ENCODE data around the gene RAB10.
"Not testable (repeated sequence)": the region's sequence is repeated elsewhere in the genome, so short reads cannot be mapped to it uniquely, and the experiment has no call there.

RAB10 gene

DNA sequence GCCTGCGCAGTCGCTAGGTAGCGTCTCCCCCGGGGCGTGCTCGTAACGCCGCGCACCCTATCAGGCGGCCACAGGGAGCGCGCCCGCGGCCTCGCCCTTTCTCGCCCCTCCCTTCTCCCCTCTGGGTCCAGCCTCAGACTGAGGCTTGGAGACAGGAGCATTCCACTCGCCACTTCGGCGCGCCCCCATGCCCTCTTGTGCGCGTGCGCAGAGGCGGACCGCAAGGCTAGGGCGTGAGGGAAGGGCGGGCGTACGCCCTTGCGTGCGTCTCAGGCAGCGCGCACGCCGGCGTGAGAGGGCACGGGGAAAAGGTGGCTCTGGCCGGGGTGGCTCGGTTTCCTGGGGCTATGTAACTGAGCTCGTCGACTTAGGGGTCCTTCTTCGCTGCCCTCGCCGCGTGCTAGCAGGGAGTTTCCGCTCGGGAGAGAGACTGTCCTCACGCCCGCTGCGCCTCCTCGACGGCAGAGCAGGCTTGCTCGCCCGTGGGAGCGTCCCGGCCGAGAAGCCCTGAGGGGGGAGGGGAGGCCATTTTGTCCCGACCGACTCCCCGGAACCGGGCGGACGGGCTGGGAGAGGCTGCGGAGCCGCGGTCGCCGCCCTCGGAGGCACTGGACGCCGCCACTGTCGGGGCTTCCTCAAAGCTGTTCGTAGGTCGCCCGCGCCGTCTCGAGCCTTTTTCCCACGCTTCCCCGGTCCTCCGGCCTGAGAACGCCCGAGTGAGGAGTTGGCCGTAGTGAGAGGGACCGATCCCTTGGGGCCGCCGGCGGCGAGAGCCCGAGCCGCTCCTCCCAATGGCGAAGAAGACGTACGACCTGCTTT is at the start of gene RAB10:
TSS of gene RAB10 (plus strand) at position 267 of the 819 bp plus-strand sequence. CDS start at position 792, 525 bp downstream.
- DNase-seq, result peak; percentile 97

DNA sequence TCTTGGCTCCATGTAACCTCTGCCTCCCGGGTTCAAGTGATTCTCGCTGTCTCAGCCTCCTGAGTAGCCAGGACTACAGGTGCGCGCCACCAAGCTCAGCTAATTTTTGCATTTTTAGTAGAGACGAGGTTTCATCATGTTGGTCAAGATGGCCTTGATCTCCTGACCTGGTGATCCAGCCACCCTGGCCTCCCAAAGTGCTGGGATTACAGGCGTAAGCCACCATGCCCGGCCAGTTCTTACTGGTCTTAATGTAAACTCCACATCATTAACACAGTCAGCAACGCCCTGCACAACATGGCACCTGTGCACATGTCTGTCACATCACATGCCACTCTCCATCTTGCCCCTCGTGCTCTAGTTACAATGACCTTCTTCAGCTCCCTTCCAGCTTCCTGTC is 45.8 kb upstream of the RAB10 start:
- no peak for DNase-seq

DNA sequence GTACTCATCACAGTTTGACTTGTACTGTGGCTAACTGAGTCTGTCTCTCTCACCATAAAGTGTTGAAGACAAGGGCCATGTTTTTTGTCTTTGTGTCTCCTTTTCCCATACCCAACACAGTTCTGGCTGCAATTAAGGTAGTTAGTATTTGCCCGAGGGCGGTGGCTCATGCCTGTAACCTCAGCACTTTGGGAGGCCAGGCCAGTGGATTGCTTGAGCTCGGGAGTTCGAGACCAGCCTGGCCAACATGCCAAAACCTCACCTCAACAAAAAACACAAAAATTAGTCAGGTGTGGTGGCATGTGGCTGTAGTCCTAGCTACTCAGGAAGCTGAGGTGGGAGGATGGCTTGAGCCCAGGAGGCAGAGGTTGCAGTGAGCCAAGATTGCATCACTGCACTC is 44.7 kb upstream of the RAB10 start:
- no peak for DNase-seq

DNA sequence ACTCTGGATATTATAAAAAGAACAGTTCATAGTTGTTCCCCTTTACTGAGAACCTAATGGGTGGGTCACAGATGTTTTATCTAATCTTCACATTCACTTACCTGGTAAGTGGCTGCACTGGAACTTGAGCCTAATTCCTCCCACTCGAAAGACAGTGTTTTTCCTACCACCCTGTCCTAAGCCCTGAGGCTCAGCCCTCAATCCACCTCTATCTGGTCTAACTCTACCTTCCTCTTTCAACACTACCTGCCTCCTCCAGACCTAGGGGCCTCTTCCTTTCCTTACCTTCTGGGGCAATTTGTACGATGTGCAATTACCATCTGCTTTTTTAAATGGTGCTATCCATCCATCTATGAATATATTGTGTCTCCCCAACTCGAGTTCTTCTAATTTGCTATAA is 41.9 kb upstream of the RAB10 start:
- DNase-seq, result no peak

DNA sequence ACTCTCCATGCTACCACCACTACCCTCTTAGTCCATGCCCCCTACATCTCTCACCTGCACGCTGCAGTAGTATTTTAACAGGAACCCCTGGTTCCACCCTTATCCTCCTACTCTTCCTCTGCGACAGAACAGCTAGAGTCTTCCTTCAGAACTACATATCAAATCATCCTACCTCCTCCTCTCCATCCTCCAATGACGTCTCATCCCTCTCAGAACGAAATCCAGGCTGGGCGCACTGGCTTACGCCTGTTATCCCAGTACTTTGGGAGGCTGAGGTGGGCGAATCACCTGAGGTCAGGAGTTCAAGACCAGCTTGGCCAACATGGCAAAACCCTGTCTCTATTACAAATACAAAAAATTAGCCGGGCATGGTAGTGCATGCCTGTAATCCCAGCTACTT is 41.3 kb upstream of the RAB10 start:
- DNase-seq, result no peak

DNA sequence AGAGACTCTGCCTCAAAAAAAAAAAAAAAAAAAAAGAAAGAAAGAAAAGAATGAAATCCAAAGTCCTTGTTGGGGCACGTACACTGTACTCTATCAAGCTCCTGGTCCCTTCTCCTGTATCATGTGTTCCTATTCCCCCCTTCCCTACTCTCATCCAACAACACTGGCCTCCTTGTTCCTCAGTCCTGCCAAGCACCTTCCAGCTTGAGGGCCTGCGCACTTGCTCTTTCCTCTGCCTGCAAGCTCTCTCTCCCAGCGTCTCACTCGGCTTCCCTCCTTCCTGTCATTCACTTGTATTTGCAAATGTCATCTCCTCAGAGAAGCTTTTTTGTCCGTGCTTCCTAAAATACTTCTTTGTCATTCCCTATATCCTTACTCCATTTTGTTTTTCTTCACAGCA is 40.8 kb upstream of the RAB10 start:
- DNase-seq, result no peak

DNA sequence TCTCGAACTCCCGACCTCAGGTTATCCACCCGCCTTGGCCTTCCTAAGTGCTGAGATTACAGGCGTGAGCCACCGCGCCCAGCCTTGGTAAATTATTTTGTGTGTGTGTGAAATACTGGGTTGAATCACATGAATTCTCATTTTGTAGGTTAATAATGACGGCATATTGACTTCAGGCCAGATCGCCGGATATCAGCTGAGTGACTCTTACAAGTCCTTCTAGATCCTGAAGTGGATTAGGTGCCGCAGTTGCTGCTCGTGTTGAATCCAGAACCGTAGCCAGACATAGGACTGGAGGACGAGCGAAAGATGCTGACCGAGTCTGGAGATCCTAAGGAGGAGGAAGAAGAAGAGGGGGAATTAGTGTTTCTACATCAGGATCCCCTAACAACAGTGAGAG is 39.4 kb upstream of the RAB10 start:
- no peak for DNase-seq

DNA sequence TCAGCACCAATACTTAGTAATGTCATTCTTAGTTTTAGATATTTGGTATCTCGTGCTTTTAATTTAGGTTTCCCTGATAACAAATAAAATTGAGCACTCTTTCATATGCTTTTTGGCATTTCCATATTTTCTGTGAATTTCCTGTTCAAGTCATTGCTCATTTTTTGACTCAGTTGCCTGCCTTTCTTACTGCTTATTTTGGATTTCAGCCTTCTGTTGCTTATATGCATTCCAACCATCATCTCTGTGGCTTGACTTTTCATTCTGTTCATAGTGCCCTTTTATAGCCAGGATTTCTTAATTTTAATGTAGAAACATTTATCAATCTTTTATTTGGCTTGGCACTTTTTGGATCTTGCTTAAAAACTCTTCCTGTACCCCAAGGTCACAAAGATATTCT is 37.0 kb upstream of the RAB10 start:
- no peak for DNase-seq

DNA sequence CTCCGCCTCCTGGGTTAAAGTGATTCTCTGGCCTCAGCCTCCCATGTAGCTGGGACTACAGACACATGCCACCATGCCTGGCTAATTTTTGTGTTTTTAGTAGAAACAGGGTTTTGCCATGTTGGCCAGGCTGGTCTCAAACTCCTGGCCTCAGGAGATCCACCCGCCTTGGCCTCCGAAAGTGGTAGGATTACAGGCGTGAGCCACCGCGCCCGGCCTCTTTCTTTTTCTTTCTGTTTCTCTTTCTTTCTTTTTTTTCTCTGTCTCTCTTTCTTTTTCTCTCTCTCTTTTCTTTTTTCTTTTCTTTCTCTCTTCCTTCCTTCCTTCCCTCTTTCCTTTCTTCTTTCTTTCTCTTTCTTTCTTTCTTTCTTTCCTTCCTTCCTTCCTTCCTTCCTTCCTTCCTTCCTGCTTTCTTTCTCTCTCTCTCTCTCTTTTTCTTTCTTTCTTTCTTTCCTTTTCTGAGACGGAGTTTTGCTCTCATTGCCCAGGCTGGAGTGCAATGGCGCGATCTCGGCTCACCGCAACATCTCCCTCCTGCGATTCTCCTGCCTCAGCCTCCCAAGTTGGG is 35.0 kb upstream of the RAB10 start:
- DNase-seq, result not testable (repeated sequence)

DNA sequence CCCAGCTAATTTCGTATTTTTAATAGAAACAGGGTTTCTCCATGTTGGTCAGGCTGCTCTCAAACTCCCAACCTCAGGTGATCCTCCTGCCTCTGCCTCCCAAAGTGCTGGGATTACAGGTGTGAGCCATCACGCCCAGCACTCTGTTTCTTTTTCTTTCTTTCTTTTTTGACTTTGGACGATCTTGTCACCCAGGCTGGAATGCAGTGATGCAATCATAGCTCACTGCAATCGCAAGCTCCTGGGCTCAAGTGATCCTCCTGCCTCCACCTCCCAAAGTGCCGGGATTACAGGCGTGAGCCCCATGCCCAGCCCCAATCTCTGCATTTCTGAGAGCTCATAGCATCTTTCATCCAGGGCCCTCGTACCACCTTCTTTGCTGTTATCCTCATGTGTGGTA is 34.5 kb upstream of the RAB10 start:
- DNase-seq, result not testable (repeated sequence)

DNA sequence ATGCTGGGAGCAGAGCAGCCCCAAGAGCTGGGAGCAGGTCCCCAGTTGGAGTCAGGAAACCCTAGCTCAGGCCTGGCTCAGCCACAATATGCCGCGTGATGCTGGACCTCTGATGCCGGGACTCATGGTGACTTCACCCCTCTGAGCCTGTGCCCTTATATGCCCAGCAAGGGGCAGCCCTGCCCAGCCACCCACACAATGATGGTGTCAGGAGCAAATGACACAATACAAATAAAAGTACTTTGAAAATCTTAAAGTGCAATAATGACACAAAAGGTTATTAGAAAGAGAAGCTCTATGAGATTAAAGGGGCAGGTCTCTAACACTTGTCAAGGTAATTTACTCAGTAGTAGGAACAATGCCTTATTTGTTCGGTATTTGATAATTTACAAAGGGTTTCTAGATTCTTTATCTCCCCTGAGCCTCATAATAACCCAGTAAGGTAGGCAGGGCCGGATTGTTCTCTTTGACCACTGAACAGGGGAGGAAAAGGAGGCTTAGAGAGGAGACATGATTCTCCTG is 33.3 kb upstream of the RAB10 start:
- DNase-seq, result no peak

DNA sequence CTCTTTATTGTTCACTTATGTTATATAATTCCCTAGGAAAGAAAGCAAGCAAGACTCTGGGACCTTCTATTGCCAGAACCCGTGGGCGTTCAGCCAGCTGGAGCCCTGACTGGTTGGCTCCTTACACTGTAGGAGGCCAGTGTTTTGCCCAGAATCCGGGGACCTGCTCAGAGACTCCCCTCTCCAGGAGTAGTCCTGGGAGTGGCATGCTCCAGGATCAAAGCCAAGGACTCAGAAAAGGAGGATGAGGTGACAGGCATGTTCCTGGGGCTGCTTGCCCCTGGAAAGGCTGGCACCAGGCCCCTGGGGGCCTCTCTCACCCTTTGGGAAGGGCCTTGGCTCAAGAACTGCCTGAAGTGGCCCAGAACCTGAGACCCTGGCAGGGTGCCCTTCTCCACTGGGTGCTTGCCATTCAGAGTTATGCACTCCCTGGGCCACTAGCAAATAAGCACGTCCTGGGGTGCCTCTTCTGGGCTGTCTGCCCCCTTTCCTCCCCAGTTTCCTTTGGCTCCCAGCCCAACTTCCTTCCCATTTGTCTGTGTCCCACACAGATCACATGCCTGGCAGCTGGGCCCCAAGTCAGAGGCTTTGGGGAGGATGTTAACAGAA is 32.0 kb upstream of the RAB10 start:
- peak; percentile 85 to 93 for DNase-seq

DNA sequence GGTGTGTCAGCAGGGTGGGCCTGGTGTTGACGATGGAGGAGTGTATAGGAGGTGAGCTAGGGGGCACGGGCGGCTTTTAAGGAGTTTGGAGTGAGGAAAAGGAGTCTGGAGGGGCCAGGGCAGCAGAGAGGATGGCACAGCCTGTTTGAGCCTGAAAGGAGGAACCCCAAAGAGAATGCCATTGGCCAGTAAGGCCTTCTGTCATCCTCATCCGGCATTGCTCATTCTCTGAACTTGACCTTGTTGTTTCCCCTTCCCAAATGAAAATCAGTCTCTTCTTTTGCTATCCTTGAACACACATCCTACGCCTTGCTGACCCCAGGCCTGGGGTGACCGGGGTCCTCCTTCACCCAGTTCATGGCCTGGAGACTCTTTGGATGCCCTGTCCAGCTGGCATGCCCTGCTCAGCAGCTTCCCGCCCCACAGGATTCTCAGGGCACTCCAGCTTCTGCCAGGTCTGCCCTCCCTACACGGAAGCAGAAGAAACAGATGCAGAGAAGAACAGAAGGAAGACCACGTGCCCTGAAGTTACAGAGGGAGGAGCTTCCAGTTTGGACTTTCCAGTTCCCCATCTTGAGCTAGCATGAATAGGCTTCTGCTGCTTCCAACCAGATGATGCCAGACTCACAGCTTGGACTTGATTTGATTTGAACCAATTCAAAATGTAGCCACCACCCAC is 31.1 kb upstream of the RAB10 start:
- DNase-seq, result peak; percentile 93 to 94

DNA sequence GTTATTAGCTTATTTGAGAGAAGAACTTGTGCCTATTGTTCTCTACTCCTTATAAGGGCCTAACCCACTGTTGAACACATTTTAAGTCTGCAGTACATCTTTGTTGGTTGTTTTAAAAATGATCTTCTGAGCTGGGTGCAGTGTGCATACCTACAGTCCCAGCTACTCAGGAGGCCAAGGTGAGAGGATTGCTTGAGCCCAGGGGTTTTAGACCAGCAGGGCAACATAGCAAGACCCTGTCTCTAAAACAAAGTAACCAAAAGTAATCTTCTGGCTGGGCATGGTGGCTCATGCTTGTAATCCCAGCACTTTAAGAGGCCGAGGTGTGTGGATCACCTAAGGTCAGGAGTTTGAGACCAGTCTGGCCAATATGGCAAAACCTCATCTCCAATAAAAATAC is 25.8 kb upstream of the RAB10 start:
- no peak for DNase-seq

DNA sequence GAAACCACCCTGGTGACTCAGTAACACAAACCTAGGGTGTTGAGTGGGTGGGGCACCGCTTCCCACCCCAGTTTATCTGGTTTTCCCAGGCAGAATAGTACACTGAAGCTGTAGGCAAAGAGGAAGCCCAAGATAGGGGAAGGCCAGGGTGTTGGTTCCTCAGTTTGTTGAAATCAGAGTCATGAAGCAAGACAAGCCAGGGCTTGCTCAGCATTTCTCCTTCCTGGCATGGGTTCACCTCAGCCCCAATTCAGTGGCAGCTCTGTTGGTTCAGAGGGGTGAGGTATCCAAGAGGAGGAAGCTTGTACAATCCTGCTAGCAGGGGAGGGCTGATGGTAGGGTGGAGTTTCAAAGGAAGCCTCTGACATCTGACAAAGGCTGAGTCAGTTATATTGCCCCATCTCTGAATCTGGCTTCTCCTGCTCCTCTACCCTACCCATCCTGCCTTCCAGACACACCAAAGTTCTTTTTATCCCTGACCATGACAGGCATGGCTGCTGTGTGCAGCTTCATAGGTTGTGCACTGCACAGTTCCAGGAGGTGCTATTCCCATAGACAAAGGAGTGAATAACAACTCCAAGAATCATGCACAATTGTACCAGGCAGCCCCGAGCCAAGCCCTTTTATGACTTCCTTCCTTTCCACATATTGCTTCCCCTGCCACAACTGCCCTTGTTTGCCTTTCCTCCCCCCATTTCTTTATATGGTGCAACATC is 24.9 kb upstream of the RAB10 start:
- peak; percentile 98 for DNase-seq

DNA sequence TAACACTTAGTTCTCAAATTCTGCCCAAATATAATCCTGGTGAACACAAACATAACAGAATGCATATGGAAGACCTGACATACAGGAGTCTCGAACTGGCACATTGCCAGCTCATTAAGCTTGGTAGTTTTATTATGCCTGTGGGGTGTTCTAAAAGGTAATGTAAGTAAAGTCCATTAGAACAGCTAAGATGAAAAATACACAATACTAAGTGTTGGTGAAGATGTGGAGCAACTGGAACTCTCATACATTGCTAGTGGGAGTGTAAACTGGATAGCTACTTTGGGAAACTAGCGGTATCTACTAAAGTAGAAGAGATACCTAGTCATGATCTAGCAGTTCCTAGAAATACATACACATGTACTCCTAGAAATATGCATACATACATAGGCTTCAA is 24.3 kb upstream of the RAB10 start:
- no peak for DNase-seq

DNA sequence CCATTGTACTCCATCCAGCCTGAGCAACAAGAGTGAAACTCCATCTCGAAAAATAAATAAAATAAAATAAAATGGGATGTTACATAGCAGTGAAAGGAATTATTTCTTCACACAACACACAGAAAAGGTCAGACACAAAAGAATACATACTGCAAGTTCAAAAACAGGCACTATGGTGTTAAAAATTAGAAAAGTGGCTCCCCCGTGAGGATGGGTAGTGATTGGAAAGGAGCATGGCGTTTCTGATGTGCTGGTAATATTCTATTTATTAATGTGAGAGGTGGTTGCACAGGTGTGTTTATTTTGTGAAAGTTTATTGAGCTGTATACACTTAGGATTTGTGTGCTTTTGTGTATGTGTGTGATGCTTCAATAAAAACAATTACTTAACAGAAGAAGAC is 22.9 kb upstream of the RAB10 start:
- no peak for DNase-seq

DNA sequence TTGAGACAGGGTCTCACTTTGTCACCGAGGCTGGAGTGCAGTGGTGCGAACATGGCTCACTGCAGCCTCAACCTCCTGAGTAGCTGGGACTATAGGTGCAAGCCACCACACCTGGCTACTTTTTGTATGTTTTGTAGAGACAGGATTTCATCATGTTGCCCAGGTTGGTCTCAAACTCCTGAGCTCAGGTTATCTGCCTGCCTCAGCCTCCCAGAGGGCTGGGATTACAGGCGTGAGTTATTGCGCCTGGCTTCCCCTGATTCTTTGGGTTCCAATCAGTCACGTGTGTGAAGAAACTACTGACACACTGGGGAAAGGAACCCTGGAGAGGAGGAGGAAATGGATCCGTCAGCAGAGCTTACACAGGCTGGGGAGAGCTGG is 22.3 kb upstream of the RAB10 start:
- no peak for DNase-seq

DNA sequence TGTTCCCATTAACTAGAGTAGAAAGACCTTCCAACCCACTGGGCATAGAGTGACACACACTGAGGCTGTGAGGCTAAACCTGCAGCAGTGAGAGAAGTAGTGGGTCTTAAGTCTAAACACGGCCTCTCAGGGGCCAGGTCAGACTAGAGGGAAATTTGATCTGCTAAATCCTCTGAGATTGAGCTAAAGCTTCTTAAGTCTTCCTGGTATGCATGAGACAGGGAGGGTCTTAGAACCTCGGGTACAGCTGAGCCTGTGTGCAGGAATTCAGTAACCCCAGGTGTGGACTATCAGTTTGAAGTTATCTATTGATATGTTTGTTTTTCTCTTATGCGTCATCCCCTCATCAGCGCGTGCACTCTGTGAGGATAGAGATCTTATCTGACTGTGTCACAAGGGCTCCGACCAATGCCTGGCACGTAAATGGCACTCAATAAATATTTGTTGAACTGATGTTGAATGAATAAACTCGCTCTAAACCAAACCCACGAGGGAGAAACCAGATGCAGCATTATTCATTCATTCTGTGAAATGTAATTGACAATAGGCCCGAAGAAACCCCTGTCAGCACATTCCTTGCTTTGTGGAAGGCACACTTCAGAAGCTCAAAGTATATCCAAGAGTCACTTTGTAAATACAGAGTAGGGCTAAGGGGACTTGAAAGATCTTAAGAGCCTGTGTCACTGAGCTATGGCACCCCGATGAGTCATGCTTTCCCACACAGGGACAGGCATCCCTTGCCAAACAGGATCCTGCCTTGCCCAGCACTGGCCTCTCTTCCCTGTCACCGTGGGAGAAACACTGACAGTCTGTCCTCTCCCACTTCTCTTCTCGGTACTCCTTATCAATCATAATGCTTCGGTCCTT is 21.7 kb upstream of the RAB10 start:
- DNase-seq, result peak in 1 of 2 experiments; percentile 27

DNA sequence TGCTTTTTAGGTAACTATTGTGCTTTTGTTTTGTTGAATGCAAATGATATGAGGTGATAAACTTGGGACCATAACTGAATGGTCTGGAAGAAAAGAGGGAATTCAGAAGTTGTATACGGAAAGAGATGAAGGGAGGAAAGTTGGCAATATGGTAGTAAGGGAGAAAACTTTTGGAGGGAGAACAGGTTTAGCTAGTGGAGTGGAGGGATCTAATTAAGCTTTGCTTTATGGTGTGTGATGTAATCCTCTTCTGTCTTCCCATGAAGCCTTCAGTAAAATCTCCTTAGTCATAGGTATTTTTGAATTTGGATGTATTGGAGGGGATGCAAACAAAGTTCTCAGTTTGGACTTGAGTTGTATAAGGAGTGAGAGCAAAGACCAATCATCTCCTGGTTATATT is 20.2 kb upstream of the RAB10 start:
- DNase-seq, result no peak

DNA sequence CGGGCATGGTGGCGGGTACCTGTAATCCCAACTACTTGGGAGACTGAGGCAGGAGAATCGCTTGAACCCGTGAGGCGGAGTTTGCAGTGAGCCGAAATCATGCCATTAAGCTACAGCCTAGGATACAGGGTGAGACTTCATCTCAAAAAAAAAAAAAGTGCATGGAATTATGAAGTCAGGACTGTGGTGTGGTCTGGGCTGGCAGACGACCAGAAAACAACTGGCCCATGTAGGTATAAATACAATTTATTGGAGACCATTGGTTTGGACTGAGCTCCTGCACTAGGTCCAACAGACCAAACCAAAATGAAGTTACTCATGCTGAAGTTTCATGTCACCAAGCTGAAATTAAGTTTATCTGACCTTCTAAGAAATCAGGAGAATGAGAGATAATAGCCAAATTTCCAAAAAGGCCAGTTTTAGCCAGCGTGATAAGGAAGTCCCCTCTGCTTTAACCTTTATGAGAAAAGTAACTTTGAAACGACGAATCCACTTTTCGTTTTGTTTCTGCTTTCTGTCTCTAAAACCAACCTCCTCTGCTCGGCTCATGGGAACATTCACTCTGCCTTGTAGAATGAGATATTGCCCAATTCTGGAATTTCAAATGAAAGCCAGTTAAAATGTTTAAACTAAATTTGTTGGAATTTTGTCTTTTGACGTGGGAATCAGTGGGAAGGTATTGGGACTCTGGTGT is 17.7 kb upstream of the RAB10 start:
- no peak for DNase-seq

Measured in Kasumi-1 (cell line).